Measurements from ENCODE around the gene RAI1.

RAI1 gene

GRCh38 chr17:17788967-17789366 is 107.7 kb downstream of the RAI1 start:
- no peak for DNase-seq

DNA sequence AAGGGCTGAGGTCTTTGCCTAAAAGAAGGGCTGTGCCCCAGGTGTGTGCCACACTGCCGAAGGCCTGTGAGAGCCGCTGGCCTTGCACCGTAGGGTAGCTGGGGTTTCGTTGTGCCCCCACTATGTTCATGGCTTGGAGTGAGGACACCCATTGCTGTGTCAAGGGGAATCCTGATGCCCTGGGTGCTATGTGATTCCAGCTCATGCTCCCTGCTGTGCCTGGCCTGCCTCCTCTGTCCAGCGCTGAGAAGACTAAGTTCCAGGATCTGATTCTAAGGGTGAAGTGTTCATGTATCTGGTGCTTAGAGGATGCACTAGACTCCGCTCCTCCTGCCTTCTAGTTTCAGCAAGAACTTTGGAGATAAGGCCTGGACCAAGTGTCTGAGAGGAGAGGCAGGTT is 108.2 kb downstream of the RAI1 start:
- no peak for DNase-seq

DNA sequence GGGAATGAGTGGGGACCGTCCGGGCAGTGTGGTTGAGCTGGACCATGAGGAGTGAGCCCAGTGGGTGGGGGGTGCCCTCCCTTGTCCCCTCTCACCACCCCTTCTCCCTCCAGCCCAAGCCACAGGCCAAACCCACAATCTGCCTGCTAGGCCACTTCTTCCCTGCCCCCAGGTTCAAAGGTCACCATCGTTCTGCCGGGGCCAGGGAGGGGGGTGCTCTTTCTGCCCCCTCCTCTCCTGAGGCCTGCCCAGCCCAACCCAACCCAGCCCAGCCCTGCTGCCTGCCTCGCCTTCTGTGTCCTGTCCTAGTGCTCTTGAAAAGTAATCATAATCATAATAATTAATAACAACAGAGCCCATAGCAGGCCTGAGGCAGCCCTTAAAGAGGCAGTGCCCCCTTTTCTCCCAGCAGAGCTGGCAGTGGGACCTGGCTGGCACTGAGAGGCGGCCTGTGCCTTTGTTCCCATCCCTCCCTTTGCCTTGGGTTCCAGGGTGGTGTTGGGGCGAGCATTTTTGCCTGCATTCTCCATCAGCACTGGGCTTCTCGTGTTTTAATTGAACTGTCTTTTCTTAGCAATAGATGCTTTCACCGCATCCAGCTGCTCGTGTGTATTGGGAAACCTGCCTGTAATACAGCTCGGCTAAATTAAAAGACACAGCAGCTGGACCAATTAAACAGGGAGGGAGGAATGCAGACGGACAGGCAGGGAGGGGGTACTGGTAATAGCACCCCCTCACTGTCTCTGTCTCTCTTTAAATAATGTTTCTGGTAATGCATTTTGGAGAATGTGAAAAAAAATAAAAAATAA is 108.8 kb downstream of the RAI1 start:
- DNase-seq: no peak

DNA sequence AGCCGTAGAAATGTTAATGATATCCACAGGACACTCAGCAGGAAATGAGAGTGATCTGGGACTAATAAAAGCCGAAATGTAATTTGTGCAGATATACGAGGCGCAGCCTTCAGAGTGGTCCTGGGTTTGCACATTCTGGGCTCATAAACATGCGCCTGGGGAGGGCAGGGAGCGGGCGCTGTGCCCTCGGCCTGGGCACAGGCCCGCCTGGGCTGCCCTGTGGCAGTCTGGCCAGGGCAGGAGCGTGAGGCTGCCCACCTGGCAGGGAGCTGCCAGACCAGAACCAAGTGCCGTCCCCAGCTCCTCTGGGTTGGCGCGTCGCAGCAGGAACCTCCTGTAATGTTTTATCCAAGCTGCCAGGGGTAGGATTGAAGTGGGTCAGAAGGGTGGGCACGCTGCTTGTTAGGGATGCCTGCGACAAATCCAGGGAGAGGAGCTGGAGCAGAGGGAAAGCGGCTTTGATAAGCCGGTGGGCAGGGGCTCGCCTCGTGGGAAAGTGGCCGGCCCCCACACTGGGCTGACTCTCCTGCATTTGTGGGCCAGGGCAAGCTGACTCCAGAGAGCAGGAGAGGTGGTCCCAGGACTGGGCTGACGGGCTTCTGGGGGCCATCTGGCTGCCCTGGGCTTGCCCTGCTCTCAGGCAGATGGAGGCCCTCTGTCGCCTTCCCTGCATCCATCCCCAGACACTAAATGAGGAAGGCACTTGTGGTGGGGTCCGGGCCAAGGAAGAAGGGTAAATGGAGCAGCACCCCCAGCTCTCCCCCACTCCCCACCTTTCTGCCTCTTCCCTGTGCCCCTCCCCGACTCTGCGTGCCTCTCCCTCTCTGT is 109.6 kb downstream of the RAI1 start:
- no peak for DNase-seq

GRCh38 chr17:17792037-17792550 is 110.8 kb downstream of the RAI1 start:
- no peak for DNase-seq

GRCh38 chr17:17792551-17793377 is 111.5 kb downstream of the RAI1 start:
- DNase-seq: no peak

GRCh38 chr17:17793378-17794214 is 112.3 kb downstream of the RAI1 start:
- DNase-seq: no peak

DNA sequence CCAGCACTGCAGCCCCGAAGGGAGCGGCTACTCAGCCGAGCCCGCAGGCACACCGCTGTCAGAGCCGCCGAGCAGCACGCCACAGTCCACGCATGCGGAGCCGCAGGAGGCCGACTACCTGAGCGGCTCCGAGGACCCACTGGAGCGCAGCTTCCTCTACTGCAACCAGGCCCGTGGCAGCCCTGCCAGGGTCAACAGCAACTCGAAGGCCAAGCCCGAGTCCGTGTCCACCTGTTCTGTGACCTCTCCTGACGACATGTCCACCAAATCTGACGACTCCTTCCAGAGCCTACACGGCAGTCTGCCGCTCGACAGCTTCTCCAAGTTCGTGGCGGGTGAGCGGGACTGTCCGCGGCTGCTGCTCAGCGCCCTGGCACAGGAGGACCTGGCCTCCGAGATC is 113.1 kb downstream of the RAI1 start:
- no peak for DNase-seq

DNA sequence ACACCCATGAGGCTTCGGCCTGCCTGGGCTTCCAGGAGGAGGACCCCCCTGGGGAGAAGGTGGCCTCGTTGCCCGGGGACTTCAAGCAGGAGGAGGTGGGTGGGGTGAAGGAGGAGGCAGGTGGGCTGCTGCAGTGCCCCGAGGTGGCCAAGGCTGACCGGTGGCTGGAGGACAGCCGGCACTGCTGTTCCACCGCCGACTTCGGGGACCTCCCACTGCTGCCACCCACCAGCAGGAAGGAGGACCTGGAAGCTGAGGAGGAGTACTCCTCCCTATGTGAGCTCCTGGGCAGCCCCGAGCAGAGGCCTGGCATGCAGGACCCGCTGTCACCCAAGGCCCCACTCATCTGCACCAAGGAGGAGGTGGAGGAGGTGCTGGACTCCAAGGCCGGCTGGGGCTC is 114.0 kb downstream of the RAI1 start:
- no peak for DNase-seq

- no peak for DNase-seq
These were observed 114.9 kb downstream of the RAI1 start for GRCh38 chr17:17795946-17796786.

DNA sequence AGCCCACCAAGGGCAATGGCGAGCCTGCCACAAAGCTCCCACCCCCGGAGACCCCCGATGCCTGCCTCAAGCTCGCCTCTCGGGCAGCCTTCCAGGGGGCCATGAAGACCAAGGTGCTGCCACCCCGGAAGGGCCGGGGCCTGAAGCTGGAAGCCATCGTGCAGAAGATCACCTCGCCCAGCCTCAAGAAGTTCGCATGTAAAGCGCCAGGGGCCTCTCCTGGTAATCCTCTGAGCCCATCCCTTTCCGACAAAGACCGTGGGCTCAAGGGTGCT is 115.5 kb downstream of the RAI1 start:
- DNase-seq: no peak

DNA sequence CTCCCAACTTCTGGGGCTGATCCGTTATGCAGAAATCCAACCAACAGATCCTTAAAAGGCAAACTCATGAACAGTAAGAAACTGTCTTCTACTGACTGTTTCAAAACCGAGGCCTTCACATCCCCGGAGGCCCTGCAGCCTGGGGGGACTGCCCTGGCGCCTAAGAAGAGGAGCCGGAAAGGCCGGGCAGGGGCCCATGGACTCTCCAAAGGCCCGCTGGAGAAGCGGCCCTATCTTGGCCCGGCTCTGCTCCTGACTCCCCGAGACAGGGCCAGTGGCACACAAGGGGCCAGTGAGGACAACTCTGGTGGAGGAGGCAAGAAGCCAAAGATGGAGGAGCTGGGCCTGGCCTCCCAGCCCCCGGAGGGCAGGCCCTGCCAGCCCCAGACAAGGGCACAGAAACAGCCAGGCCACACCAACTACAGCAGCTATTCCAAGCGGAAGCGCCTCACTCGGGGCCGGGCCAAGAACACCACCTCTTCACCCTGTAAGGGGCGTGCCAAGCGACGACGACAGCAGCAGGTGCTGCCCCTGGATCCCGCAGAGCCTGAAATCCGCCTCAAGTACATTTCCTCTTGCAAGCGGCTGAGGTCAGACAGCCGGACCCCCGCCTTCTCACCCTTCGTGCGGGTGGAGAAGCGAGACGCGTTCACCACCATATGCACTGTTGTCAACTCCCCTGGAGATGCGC is 116.0 kb downstream of the RAI1 start:
- no peak for DNase-seq

- DNase-seq: no peak
These were observed 116.8 kb downstream of the RAI1 start for GRCh38 chr17:17798010-17798556.

DNA sequence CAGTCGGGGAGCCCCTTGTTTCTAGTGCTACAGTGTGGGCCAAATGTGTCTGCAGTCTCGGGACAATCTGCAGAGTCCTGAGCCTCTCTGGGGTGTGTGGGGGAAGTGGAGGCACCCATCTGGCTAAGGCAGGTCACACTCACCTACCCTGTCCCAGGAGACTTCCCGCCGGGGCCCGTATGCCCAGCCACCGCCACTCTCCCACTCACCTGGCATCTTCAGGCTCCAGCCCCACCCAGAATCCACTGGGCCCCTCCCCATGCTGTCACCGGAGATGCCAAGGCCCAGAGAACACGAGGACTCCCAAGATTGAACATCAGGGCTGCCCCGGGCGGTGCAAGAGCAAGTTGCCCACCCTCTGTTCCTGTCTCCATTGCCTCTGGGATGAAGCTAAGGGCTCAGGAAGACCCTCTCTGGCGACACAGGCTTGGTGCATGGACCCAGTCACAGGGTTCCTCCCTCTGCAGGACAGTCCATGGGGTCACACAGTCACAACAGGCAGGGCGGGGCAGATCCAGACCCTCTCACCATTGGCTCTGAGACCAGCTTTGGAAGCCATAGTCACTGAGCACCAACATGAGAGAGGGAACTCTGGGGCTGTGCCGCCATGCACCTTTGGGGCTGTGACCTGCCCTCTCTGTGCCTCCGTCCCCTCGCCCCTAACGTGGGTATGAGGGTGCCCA is 117.5 kb downstream of the RAI1 start:
- no peak for DNase-seq

DNA sequence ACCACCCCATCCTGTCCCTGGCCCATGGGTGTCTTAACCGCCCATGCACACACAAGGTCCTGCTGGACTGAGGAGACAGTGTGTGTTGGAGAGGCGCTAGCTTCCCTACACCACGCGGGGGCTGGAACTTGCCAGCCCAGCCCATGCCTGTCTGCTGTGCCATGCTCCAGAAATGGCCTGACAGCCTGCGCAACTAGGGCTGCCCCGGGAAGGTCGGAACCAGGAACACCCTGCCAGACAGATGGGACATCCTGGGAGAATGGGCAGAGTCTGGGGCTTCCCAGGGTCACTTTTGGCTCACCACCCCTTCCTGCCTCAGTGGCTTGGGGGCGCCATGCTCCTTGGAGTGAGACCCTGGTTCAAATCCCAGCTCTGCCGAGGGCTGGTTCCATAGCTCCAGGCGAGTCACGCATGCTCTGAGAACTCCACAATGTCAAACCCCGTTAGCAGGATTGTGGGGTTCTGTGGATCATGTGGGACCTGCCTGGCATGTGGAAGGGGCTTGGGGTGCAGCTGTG is 119.3 kb downstream of the RAI1 start:
- DNase-seq: no peak

- no peak for DNase-seq
These were observed 120.7 kb downstream of the RAI1 start for GRCh38 chr17:17801800-17802481.

DNA sequence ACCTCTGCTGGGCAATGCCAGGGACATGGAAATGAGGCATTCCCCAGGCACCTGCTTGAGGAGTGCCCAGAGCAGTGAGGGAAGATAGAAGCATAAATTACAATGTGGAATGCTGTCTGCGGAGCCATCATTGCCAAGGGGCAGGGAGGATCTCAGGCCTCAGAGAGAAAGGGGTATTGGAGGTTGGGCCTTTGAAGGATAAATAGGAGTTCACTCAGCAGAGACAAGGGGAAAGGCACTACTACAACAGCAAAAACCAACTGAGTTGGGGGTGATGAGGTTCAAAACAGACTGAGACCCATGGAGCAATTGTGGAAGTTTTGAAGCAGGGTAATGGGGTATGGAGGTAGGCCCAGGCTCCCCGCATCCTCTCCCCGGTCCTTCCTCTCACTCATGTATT is 122.7 kb downstream of the RAI1 start:
- DNase-seq: no peak

DNA sequence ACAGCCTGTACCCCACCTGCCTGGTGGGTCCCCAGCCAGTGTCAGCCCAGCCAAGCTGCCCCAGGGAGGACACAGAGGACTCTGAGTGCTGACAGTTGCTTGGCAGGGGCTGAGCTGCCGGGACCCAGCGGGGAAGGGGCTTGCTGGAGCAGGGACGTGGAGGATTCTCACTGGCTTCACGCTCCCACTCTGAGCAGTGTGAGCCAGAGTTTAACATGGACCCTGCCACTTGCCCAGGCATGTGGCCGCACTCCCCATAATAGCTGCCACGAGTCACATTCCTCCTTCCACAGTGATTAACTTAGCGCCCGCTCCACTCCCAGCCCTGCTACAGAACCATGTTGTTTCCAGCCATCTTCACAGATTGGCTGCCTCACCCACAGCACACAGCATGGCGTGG is 124.3 kb downstream of the RAI1 start:
- DNase-seq: no peak

DNA sequence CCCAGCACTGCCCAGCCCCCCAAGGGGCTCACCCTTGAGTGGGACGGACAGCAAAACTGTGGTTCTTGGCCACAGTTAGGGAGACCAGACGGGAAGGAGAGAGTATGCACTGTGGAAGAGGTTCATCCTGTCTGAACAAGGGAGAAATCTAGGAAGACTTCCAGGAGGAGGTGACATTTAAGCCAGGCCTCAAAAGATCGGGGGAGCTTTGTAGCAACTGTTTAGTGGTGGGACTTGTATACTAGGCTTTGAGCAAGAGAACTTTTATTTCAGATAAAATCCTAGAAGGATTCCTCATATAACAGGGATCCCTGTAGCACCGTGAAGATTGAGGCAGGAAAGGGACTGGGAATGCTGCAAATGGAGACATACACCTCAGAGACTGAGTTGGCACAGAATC is 124.8 kb downstream of the RAI1 start:
- no peak for DNase-seq
